ENCODE data around the gene DNAI2.
A peak's percentile ranks its signal among the peaks of the same experiment; 100 is the strongest.

The DNAI2 gene

GRCh38 chr17:74351552-74352210, 77.6 kb downstream of the DNAI2 start:
- no peaks in the 10 kb centered on the region for H3K4me1 ChIP-seq (ENCODE audit: control insufficient read depth, insufficient read depth, low read length)
- no peak overlapping the region for H3K4me3 ChIP-seq (ENCODE audit: low read depth, low read length)
- H3K27ac ChIP-seq (ENCODE audit: extremely low read depth, low read depth, low read length), result no peak overlapping the region
- ChIA-PET POLR2A (no interaction called here), CTCF (interaction anchor here (1.1 to 3.6 kb wide), 10 partner anchors 11 to 107 kb away, joined by 3 to 31 read pairs (median 3); partner anchors contain the start of genes BTBD17 and GPR142)
- no peaks in the 10 kb centered on the region for H3K9me3 ChIP-seq (ENCODE audit: control insufficient read depth, insufficient read depth, low read depth, low read length)
- no peaks in the 10 kb centered on the region for H3K36me3 ChIP-seq (ENCODE audit: control insufficient read depth in 2 of 2, insufficient read depth in 1 of 2, low read length in 2 of 2)
- TF ChIP-seq, protein P1, sequence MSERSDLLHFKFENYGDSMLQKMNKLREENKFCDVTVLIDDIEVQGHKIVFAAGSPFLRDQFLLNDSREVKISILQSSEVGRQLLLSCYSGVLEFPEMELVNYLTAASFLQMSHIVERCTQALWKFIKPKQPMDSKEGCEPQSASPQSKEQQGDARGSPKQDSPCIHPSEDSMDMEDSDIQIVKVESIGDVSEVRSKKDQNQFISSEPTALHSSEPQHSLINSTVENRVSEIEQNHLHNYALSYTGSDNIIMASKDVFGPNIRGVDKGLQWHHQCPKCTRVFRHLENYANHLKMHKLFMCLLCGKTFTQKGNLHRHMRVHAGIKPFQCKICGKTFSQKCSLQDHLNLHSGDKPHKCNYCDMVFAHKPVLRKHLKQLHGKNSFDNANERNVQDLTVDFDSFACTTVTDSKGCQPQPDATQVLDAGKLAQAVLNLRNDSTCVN (tag by site-specific recombination; optimal IDR thresholded peaks at IDR 0.05), result peak; percentile 70
- TF ChIP-seq SP2 (tag by site-specific recombination; IDR thresholded peaks at IDR 0.05) (no peak), ZNF266 (tag by site-specific recombination; IDR thresholded peaks at IDR 0.05; ENCODE audit: low read depth) (no peak), ZNF654 (tag by site-specific recombination; IDR thresholded peaks at IDR 0.05; ENCODE audit: low read depth) (no peak), ZNF24 (tag by site-specific recombination; IDR thresholded peaks at IDR 0.05) (no peak), ZNF211 (tag by site-specific recombination; IDR thresholded peaks at IDR 0.05; ENCODE audit: low read depth) (no peak), ZNF155 (tag by site-specific recombination; IDR thresholded peaks at IDR 0.05) (no peak), CTCF (tag by site-specific recombination; IDR thresholded peaks at IDR 0.05) (peak; percentile 22; the same call in 1 of the 2 replicates), ZNF133 (tag by site-specific recombination; IDR thresholded peaks at IDR 0.05) (no peak), ZNF112 (tag by site-specific recombination; IDR thresholded peaks at IDR 0.05) (no peak), SCRT2 (tag by site-specific recombination; IDR thresholded peaks at IDR 0.05) (no peak), ZNF19 (tag by site-specific recombination; IDR thresholded peaks at IDR 0.05; ENCODE audit: low read depth) (no peak), ZNF670 (tag by site-specific recombination; IDR thresholded peaks at IDR 0.05; ENCODE audit: low read depth) (no peak), ZNF600 (tag by site-specific recombination; IDR thresholded peaks at IDR 0.05) (peak; percentile 52; the same call in 1 of the 2 replicates), ZBTB17 (tag by site-specific recombination; IDR thresholded peaks at IDR 0.05) (peak; percentile 83; the same call in 1 of the 2 replicates), ZNF391 (tag by site-specific recombination; IDR thresholded peaks at IDR 0.05; ENCODE audit: borderline replicate concordance, low read depth) (no peak), ZNF701 (tag by site-specific recombination; IDR thresholded peaks at IDR 0.05) (no peak), ZFHX2 (tag by site-specific recombination; conservative IDR thresholded peaks at IDR 0.05) (peak; percentile 36; the same call in 1 of the 2 replicates), ZNF792 (tag by site-specific recombination; IDR thresholded peaks at IDR 0.05) (no peak), ZBTB6 (tag by site-specific recombination; IDR thresholded peaks at IDR 0.05) (peak; percentile 17; the same call in 1 of the 2 replicates), ZNF610 (tag by site-specific recombination; IDR thresholded peaks at IDR 0.05; ENCODE audit: borderline replicate concordance) (no peak), ZFP41 (tag by site-specific recombination; IDR thresholded peaks at IDR 0.05; ENCODE audit: borderline replicate concordance) (no peak)
- TF ChIP-seq, protein P2, sequence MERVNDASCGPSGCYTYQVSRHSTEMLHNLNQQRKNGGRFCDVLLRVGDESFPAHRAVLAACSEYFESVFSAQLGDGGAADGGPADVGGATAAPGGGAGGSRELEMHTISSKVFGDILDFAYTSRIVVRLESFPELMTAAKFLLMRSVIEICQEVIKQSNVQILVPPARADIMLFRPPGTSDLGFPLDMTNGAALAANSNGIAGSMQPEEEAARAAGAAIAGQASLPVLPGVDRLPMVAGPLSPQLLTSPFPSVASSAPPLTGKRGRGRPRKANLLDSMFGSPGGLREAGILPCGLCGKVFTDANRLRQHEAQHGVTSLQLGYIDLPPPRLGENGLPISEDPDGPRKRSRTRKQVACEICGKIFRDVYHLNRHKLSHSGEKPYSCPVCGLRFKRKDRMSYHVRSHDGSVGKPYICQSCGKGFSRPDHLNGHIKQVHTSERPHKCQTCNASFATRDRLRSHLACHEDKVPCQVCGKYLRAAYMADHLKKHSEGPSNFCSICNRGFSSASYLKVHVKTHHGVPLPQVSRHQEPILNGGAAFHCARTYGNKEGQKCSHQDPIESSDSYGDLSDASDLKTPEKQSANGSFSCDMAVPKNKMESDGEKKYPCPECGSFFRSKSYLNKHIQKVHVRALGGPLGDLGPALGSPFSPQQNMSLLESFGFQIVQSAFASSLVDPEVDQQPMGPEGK (tag by site-specific recombination; IDR thresholded peaks at IDR 0.05), result no peak
- TF ChIP-seq, protein P3, sequence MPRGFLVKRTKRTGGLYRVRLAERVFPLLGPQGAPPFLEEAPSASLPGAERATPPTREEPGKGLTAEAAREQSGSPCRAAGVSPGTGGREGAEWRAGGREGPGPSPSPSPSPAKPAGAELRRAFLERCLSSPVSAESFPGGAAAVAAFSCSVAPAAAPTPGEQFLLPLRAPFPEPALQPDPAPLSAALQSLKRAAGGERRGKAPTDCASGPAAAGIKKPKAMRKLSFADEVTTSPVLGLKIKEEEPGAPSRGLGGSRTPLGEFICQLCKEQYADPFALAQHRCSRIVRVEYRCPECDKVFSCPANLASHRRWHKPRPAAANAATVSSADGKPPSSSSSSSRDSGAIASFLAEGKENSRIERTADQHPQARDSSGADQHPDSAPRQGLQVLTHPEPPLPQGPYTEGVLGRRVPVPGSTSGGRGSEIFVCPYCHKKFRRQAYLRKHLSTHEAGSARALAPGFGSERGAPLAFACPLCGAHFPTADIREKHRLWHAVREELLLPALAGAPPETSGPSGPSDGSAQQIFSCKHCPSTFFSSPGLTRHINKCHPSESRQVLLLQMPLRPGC (tag by site-specific recombination; IDR thresholded peaks at IDR 0.05), result no peak
- TF ChIP-seq, protein P4, sequence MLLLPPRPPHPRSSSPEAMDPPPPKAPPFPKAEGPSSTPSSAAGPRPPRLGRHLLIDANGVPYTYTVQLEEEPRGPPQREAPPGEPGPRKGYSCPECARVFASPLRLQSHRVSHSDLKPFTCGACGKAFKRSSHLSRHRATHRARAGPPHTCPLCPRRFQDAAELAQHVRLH (tag by site-specific recombination; IDR thresholded peaks at IDR 0.05), result no peak
- TF ChIP-seq, protein P5, sequence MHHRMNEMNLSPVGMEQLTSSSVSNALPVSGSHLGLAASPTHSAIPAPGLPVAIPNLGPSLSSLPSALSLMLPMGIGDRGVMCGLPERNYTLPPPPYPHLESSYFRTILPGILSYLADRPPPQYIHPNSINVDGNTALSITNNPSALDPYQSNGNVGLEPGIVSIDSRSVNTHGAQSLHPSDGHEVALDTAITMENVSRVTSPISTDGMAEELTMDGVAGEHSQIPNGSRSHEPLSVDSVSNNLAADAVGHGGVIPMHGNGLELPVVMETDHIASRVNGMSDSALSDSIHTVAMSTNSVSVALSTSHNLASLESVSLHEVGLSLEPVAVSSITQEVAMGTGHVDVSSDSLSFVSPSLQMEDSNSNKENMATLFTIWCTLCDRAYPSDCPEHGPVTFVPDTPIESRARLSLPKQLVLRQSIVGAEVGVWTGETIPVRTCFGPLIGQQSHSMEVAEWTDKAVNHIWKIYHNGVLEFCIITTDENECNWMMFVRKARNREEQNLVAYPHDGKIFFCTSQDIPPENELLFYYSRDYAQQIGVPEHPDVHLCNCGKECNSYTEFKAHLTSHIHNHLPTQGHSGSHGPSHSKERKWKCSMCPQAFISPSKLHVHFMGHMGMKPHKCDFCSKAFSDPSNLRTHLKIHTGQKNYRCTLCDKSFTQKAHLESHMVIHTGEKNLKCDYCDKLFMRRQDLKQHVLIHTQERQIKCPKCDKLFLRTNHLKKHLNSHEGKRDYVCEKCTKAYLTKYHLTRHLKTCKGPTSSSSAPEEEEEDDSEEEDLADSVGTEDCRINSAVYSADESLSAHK (tag by site-specific recombination; IDR thresholded peaks at IDR 0.05), result no peak
